Measurements from ENCODE around the gene RALGPS1. TPM values are rescaled to one million over a fixed set of nuclear protein-coding genes. Genes with fewer than 3 reads are reported as not detected.
"Not testable (repeated sequence)": the region's sequence is repeated elsewhere in the genome, so short reads cannot be mapped to it uniquely, and the experiment has no call there.

RALGPS1 gene
- polyA plus RNA-seq, 4 donors: 21.1 to 28.1 (median 24.0) TPM

DNA sequence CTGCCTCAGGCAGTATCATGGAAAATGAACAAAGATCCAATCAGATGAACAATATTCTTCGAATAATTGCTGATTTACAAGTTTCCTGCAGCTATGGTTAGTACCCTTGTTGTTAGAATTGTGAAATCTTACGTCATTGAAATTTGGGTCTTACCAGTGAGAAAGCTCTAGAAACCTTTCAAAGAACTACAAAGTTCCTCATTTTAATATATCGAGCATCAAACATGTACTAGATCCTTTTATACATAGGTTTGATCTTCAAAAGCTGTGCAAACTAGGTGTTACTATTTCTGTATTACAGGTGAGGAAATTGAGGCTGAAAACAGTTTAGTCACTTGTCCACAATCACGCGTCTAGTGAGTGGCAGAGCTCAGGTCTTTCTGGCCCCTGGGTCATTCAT lies 251.5 kb downstream of the RALGPS1 start:
- no peak for DNase-seq (ENCODE audit: low read depth in 4 of 4, low spot score in 3 of 4)

DNA sequence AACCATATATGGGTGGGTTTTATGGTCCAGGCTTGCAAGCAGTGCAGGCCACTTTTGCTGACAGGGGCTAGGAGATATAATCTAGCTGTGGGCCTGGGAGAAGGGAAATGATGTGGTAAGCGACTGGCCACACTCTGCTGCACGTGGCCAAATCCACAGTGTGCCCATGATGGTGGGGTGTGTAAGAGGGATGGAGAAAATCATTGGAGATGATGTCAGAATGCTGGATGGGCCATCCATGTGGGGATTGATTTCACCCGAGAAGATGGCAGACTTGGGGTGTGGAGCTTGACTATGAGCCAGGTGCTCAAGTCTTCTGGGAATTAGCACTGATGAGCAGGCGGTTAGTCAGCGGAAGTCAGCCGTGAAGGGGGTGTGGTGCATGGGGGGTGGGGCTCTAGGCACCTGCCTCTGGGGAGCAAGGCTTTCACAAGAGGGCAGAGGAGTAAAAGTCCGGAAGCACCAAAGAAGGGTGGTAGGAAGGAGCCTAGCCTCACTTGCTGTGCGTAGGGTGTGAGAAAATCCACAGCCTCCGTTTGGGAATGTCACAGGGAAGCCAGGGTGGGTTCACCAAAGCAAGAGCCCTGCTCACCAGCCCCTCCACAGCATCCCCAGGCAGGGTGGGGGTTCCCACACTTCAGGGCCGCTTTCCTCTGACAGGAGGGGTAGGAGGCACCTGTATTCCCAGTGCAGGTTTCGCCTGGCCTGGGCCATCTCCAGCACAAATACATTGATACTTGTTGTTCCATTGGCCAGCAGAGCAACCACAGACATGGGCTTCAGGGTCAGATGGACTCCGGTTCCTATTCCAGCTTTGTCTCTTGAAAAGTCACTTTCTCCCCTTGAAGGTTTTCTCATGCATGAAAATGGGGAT lies 252.3 kb downstream of the RALGPS1 start:
- DNase-seq (ENCODE audit: low read depth in 4 of 4, low spot score in 3 of 4): no peak

DNA sequence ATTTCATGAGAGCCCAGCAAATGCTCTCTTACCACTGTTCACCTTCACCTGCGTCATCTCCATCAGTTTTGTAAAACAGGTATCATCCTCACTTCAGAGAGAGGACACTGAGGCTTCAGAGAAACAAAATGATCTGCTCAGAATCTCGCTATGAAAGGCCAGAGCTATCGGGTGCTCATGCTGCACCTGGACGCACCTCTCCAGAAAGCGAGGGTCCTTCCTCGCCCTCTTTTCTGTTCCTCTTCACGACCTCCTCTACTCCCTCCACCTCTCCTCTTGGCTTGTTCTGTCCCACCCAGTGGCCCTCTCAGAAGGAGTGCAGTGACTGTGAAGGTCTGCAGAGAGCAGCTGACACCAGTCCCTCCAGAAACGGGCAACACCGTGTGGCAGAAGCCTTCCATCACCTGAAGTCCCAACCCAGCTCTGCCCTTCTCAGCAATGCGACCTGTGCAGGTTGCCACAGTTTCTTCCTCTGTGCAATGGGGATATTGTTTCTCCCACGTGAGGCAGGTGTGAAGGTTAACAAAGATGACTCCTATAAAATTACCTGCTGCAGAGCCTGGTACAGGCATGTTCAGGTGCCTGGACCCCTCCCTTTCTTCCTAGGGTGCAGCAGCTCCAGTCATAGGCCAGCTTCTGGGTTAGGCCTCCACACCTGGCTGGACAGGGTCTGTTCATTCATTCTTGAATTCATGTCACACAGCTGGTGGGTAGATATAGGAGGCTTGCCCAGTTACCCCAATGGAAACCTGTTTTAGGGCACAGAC lies 253.2 kb downstream of the RALGPS1 start:
- DNase-seq (ENCODE audit: low read depth in 4 of 4, low spot score in 3 of 4): no peak

DNA sequence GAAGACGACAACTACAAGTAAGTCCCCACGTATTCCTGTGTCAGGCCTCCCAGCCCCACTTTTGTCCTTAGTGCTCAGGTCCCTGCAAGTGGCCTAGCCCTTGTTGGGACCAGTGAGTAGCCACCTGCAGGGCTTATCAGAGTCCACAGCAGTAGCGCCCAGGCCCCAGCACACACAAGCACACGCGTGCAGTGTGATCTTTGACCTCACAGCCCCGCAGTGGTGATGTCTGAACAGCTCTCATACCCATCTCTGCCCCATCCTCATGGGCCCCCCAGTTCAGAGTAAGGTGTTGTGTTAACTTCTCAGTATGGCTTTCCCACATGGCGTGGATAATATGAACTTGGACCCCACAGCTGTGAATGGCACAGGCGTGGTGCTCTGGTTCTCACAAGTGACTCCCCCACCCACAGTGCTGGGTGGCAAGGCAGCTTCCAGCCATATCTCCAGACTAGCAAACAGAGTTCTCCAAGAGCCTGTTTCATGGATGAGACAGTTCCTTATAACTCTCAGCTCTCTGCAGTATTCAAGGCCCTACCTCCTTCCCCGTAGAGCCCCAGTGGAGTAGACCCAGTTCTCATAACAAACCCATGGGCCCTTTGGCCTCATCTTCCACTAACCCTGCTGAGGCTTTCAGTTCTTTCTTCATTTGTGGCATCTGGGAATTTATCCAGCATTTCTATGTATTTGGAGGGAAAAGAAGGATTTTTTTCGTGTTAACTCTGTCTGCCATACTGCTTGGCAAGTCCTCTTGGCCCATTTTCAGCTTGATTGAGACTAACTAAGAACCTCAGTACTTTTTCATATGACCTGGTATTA lies 254.4 kb downstream of the RALGPS1 start:
- no peak for DNase-seq (ENCODE audit: low read depth in 4 of 4, low spot score in 3 of 4)

DNA sequence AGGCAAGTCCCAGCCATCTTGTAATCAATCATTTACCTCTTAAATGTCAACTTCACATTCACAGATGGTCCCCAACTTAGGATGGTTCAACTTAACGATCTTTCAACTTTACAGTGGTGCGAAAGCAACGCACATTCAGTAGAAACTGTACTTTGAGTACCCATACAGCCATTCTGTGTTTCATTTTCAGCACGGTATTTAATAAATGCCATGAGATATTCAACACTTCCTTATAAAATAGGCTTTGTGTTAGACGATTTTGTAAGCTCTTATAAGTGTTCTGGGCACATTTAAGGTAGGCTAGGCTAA lies 254.9 kb downstream of the RALGPS1 start:
- DNase-seq (ENCODE audit: low read depth in 4 of 4, low spot score in 3 of 4): no peak

DNA sequence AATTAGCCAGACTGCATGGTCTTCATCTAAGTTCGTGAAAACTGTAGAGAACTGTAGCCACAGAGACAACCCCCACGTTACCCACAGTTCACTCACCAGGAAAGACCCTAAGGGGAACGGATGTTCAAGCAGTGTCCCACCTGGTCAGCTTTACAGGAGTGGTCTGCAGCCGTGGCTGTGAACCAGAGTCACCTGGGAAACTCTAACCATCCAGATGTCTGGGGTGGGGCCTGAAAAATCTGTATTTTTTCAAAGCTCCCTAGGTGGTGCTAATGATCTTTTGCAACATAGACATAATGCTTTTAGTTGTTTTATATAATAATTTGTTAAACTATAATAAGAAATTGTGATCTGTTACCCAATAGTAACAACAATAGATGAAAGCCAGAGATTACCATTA lies 255.5 kb downstream of the RALGPS1 start:
- DNase-seq (ENCODE audit: low read depth in 4 of 4, low spot score in 3 of 4): no peak

DNA sequence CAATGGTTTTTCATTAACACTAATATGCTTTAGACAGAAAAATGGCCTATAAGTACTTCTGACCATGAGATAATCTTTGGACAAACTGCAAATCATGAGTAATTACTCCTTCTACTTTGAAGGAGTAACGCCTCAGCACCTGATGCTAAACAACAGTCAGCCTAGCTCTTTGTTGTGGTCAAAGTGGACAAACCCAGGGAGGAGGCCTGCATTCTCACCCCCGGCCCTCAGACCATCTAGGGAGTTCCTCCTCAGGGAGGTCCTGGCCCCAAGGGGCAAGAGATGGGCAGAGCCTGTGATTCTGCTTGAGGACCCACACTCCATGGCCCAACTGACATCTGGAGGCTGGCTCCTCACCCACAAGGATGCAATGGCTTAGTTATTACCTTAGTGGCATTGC lies 256.1 kb downstream of the RALGPS1 start:
- DNase-seq (ENCODE audit: low read depth in 4 of 4, low spot score in 3 of 4): no peak

DNA sequence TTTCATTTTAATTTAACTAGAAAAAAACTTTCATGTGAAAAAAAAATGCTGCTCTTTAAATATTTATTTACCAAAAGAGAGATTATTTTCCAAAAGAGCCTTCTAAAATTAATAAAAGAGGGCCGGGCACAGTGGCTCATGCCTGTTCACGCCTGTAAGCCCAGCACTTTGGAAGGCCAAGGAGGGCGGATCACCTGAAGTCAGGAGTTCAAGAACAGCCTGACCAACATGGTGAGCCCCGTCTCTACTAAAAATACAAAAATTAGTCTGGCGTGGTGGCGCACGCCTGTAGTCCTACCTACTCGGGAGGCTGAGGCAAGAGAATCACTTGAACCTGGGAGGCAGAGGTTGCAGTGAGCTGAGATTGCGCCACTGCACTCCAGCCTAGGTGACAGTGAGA lies 256.8 kb downstream of the RALGPS1 start:
- not testable (repeated sequence) for DNase-seq (ENCODE audit: low read depth in 4 of 4, low spot score in 3 of 4)

DNA sequence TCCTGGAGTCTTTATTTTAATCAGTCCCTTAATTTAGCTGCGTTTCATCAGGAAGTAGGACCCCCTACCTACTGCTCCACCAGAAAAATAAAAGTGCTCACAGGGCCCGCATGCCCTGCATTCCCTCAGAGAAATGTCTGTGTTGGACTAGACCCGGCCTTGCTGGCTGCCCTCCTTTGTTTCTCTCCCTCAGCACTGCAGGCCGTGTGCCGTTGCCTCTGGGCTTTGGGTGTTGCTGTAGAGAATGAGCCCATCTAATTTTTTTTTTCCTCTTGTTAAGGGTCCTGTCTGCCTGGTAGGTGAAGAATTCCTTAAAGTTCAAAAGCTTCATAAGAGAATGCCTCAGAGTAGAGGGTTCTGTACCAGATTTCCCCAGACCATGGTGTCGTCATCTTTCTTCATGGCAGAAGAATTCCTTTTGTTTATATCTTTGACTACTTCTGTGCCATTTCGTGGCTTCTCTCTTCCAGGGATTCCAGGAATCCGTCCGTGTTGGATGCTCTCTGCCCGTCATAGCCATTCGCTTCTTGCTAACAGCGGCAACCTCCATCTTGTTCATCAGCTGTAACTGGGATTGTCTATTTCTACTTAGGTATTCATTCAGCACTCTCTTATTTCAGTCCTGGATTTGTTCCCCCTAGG lies 257.6 kb downstream of the RALGPS1 start:
- DNase-seq (ENCODE audit: low read depth in 4 of 4, low spot score in 3 of 4): no peak

DNA sequence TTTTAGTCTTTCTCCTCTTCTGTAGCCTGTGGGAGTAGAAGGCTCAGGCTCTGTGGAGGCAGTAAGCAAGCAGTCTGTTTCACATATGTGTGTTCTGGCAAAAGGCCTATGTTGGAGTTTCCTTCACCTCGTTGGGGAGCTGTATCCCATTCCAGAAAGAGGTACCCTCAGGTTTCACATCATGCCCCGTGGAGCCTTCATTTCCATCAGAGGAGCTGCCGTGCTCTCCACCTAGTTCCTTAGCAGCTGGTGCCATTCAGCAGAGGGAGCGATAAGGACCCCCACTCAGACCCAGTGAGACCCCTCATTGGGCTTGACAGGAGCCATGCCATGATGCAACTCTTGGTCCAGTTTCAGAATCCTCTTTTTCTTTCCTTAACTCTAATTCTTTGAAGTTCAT lies 258.5 kb downstream of the RALGPS1 start:
- DNase-seq (ENCODE audit: low read depth in 4 of 4, low spot score in 3 of 4): no peak

DNA sequence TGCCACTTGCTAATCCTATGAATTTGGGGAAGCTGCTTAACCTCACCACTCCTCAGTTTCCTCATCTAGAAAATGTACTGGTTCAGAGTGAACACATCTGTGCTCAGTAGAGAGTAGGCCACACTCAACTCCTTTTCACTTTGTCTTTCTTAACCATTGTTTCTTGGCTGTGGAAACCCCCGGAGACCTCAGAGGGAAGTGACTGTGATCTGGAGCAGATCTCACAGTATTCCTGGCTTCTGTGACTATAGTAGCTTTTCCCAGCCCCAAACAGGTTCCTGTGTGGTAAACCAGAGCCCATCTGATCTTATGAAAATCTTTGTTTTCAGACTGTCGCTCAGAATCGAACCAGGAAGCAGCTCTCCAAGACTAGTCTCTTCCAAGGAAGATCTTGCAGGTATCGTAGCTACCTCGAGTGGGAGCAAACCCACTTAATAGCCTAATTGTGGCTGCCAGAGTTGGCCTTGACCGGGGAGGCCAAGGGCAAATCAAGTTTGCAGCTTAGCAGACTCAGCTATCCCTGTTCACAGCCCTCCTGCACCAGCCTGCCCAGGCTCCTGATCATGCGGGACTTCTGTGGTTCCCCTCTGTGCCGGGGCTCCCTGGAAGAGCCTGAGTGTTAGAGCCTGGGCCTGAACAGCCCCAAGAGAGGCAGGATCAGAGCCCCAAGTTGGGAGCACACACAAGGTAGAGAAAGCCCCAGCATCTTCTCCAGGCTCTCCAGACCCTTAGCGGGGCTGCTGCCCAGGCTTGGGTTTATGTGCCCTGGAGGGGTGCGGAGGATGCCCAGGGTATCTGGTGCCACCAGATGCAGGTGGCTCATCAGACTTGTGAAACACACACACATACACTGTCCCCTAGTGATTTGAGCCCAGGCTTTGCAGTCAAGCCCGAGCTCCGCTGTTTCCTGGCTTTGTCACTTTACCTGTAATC lies 260.1 kb downstream of the RALGPS1 start:
- no peak for DNase-seq (ENCODE audit: low read depth in 4 of 4, low spot score in 3 of 4)

DNA sequence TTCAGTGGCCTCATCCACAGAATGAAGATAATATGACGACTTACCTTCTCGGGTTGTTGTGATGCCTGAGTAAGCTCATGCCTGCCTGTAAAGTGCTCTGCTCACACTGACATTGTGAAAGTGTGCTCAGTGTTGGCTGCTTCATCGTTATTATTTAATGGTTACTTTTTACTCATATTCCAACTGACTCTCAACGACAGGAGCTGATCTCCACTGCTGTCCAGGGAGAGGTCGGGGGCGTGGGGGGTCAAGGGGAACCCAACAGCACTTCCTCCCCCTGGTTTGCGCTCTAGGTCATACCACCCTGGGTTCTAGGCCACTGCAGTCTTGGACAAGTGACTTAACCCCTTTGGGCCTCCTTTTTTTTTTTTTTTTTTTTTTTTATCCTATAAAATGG lies 260.7 kb downstream of the RALGPS1 start:
- DNase-seq (ENCODE audit: low read depth in 4 of 4, low spot score in 3 of 4): no peak

DNA sequence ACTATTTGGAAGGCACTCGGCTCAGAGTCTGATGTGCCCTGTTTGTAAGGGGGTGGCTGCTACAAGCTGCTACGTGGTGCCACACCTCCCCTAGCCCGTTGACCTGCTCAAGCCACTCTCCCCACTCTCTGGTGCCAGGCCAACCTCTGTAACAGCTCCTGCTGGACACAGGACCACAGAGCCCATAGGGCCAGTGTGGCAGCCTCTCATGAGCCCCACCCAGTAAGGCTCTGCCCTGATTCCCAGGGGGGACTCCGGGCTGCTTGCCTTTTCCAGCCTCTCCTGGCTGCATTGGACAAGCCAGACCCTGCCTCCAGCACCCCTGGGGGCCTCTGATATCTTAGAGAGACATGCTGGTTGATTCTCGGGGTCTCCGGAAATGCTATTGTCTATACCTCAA lies 261.2 kb downstream of the RALGPS1 start:
- DNase-seq (ENCODE audit: low read depth in 4 of 4, low spot score in 3 of 4): no peak

DNA sequence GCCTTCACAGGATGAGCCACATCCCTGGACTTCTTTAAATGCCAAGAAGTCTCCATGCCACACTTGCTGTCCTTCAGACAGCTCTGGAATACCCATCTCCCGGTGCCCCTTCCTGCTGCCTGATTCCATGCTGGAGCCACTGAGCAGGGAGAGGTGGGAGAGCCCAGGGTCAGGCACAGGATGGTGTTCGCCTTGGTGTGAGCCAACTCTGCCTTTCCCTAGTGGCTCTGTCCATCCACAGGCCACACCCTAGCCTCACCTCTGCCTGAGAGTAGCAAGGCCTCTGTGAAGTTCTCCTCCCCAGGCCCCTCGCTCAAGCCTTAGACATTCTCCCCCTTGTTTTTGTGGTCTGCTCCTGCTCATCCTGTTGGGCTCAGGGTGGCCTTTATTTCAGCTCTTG lies 262.0 kb downstream of the RALGPS1 start:
- DNase-seq (ENCODE audit: low read depth in 4 of 4, low spot score in 3 of 4): no peak

DNA sequence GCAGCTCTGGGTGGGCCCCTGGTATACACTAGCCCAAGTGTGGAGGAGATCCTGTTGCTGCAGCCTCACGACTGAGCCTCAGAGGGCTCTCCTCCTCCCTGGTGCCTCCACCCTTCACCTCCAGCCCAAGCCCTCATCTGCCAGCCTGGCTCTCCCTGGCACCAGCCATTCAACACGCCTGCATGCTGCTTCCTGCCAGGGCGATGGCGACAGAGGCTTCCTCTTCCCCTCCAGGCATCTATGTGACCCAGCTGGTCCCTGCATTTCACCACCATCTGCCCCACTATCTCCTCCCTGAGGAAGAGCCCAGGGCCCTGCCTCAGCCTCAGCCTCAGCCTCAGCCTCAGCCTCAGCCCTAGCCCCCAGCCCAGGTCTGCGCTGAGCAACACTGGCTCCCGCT lies 262.6 kb downstream of the RALGPS1 start:
- no peak for DNase-seq (ENCODE audit: low read depth in 4 of 4, low spot score in 3 of 4)

DNA sequence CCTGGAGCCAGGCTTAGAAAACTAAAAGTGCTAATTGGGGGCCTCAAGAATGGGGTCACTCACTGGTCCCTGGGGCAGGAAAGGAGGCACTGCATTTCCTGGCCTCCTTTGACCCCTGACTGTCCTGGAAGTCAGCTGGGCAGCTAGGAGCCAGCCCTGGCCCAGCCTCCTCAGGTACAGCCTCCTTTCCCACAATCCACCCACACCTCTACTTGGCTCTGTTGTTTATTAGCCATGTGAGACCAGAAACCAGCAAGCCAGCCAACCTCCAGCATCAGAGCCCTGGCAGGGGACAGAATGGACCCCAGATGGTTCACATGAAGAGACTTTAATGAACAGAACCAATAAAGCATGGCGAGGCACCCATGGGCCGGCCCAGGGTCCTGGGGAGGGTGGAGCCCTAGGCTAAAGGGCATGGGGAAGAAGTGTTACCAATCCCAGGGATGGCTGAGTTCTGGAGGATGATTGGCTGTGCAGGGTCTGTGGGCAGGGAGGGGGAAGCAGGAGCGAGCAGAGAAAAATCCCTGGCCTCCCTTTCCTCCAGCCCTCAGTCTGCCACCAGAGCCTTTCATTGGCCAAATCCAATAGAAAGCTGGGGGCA lies 263.2 kb downstream of the RALGPS1 start:
- no peak for DNase-seq (ENCODE audit: low read depth in 4 of 4, low spot score in 3 of 4)

DNA sequence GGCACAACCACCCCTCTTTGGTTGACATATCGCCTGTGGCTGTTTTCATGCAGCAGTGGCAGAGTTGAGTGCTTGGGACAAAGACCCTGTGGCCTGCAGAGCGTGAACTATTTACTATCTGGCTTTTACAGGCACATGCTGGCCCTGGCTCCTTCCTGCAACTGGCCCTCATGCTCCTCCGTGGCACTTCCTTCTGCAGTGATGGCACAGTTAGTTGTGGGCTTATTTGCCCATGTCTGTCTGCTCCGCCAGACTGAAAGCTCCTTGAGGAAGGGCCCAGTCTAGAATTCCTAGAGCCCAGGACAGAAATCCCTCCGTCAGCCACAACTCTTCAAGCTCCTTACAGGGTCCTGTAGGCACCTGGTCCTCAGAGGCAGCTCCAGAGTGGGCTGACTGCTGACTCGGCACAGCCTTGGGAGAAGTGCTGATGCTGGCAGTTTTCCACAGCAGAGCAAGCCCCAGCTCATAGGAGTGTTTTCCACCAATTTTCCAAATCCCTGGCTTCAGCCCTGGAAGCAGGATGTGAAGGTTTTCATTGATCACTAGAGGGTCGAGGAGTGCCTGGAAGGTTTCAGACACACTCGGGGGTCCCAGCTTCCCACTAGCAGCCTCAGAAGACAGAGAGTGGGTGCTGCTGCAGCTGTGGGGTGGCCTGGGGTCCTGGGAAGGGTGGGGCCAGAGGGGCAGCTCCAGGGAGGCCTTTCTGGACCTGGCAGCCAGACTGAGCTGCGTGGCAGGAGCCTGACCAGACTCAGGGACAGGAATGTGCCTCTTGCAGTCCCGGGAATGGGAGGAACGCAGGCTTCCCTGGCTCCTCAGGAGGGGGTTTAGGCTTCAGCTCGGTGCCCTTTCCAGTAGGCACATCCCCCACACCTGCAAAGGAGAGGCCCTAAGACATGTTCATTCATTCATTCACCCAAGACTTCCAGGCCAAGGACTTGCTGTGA lies 264.4 kb downstream of the RALGPS1 start:
- no peak for DNase-seq (ENCODE audit: low read depth in 4 of 4, low spot score in 3 of 4)

Measured in right renal pelvis (tissue), 4 donors.